ENCODE data around the gene CACNA2D1. TPM values are rescaled to one million over a fixed set of nuclear protein-coding genes. Genes with fewer than 3 reads are reported as not detected.

Gene CACNA2D1
- total and polyA plus RNA-seq, 12 donors = 10.5 to 60.9 (median 35.9) TPM

DNA sequence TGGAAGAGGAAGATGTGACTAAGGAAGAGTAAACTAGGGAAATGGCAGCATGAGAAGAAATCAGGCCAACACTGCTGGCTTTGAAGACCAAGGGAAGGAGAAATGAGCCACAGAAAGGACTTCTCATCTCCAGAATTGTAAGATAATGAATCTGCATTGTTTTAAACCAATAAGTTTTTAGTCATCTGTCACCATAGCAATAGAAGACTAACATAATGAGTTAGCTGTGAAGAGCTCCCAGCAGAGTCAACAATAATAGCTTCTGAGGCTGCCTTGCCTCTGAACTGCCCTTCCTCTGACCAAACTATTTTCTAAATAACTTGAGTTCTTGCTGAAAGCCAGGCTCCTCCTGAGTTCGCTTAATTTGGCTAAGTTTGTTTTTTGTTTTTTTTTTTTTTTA, 103.6 kb downstream of the CACNA2D1 start:
- Histone ChIP-seq H3K4me3 (no peak overlapping the region), H3K36me3 (replicated peaks in 1 of 2) (no peaks in the 10 kb centered on the region), H3K4me1 (replicated peaks in 1 of 2) (no peaks in the 10 kb centered on the region), H3K27me3 (no peaks in the 10 kb centered on the region), H3K9me3 (replicated peaks in 1 of 3) (no peaks in the 10 kb centered on the region), H3K27ac (no peak overlapping the region)
- DNase-seq = no peak
- 67 to 97% (median 92%) methylated on average over 1 of the region's 1 CpG for WGBS, 4 donors
- intact Hi-C loops (cut with DNase I) = no loop called here
- TF ChIP-seq POLR2A (IDR thresholded peaks at IDR 0.05) = no peak
- TF ChIP-seq, protein P1, sequence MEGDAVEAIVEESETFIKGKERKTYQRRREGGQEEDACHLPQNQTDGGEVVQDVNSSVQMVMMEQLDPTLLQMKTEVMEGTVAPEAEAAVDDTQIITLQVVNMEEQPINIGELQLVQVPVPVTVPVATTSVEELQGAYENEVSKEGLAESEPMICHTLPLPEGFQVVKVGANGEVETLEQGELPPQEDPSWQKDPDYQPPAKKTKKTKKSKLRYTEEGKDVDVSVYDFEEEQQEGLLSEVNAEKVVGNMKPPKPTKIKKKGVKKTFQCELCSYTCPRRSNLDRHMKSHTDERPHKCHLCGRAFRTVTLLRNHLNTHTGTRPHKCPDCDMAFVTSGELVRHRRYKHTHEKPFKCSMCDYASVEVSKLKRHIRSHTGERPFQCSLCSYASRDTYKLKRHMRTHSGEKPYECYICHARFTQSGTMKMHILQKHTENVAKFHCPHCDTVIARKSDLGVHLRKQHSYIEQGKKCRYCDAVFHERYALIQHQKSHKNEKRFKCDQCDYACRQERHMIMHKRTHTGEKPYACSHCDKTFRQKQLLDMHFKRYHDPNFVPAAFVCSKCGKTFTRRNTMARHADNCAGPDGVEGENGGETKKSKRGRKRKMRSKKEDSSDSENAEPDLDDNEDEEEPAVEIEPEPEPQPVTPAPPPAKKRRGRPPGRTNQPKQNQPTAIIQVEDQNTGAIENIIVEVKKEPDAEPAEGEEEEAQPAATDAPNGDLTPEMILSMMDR (IDR thresholded peaks at IDR 0.05) = no peak

DNA sequence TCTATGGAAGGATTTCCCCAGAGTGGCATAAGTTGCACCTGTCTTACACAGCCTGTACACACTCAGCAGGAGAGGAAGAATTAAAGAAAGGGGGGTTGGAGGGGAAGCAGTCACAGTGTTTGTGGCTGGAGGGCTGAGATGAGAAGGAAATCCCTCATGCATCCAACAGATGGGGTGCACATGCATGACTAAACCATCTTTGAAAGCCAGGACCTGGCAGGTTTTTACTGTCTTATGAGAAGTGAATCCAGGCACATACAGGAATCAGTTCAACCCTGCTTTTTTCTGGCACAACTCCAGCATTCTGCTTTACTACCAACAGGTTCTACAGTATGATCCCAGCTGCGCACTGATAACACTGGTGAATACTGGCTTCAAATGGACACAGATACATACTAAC, 107.7 kb downstream of the CACNA2D1 start:
- intact Hi-C loops (cut with DNase I) = no loop called here
- no peaks in the 10 kb centered on the region for H3K9me3 ChIP-seq (replicated peaks in 1 of 3)
- no peak overlapping the region for H3K4me3 ChIP-seq
- peak in 1 of 7 donors; percentile 13 for DNase-seq
- TF ChIP-seq POLR2A (IDR thresholded peaks at IDR 0.05) = no peak
- TF ChIP-seq, protein P1 (IDR thresholded peaks at IDR 0.05) = no peak
- WGBS, 4 donors = 93 to 98% (median 96%) methylated on average over 1 of the region's 1 CpG
- H3K27me3 ChIP-seq = no peaks in the 10 kb centered on the region
- no peaks in the 10 kb centered on the region for H3K4me1 ChIP-seq (replicated peaks in 1 of 2)
- no peaks in the 10 kb centered on the region for H3K36me3 ChIP-seq (replicated peaks in 1 of 2)
- no peak overlapping the region for H3K27ac ChIP-seq

DNA sequence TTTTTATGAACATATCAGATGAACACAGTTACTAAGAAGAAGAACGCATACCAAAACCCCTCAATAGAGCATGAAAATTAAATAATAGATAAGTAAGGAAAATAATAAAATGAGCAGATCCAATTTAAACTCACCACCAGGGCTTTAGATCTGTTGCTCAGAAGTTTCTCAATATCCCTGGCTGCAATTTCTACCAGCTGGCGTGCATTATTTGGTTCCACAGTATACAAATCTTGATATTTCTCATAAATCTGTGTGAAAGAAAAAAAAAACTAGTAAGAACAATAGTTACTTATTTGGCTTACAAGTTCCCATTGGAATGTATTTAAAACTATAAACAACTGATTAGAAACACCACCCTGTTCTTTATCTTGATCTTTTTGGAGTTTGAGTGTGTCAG, 108.6 kb downstream of the CACNA2D1 start:
- 91 to 94% (median 94%) methylated on average over 2 of the region's 2 CpGs for WGBS, 4 donors
- no peak overlapping the region for H3K4me3 ChIP-seq
- no peaks in the 10 kb centered on the region for H3K9me3 ChIP-seq (replicated peaks in 1 of 3)
- no peaks in the 10 kb centered on the region for H3K36me3 ChIP-seq (replicated peaks in 1 of 2)
- no peak overlapping the region for H3K27ac ChIP-seq
- TF ChIP-seq, protein P1 (IDR thresholded peaks at IDR 0.05) = no peak
- no peak for TF ChIP-seq POLR2A (IDR thresholded peaks at IDR 0.05)
- no peak for DNase-seq
- no peaks in the 10 kb centered on the region for H3K4me1 ChIP-seq (replicated peaks in 1 of 2)
- intact Hi-C loops (cut with DNase I) = no loop called here
- no peaks in the 10 kb centered on the region for H3K27me3 ChIP-seq

DNA sequence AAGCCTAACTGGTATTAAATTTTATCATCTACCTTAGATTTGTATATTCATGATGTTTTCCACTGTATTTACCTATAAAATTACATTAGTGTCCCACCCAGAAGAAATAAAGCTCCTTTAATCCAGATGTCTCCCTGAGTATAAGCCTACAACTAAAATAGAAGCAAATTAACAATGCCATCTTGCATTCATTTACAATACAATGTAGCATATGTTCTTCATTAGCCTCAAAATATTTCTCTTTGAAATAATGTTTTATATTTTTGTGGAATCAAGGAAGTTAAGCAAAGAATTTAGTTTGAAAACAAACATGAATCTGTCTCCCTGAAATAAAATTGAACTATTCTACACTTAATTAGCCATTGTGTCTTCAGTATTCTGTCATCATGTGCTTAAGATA, 112.3 kb downstream of the CACNA2D1 start:
- Histone ChIP-seq H3K27ac (no peak overlapping the region), H3K27me3 (no peaks in the 10 kb centered on the region), H3K4me3 (no peak overlapping the region), H3K9me3 (replicated peaks in 1 of 3) (no peaks in the 10 kb centered on the region), H3K36me3 (replicated peaks in 1 of 2) (no peaks in the 10 kb centered on the region), H3K4me1 (replicated peaks in 1 of 2) (peaks cover 0 to 10% of the 10 kb centered on the region in 2 donors)
- intact Hi-C loops (cut with DNase I) = no loop called here
- no peak for DNase-seq
- no peak for TF ChIP-seq POLR2A (IDR thresholded peaks at IDR 0.05)
- TF ChIP-seq, protein P1 (IDR thresholded peaks at IDR 0.05) = no peak
